ENCODE data around the gene ADCY5.

Gene ADCY5

DNA sequence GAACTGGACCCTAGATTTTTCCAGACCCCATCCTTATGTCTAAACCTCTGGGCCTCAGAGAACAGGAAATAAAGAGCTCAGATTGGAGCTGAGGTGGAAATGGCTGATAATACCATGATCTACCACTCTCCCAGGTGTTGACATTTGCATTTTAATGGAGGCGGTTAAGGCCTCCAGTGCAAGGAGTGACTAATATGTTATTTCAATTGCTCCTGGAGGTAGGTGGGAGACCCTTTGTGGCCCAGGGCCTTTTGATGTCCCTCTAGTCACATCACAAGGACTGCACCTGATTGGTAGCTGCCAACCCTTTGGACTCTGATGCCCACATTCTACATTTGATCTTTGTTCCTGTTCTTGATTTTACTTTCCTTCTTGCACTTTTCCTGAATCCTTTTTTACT, 9.0 kb upstream of the ADCY5 start:
- no peak for DNase-seq

DNA sequence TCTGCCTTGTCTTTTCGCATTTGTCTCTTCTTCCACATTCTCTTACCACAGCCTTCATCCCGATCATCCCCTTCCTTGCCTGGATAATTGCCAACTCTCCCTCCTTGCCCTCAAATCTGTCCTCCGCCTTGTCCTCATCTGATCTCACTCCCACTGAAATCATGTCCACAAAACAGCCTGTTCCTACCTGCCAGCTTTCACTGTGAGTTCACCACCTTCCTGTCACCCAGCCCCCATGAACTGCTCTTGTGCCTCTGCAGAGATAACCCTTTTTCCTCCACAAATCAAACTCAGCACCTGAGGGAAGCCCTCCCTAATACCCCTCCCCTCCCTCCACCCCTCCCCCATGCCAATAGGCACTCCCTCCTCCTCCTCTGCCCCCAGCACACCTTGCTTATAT, 4.8 kb upstream of the ADCY5 start:
- no peak for DNase-seq

DNA sequence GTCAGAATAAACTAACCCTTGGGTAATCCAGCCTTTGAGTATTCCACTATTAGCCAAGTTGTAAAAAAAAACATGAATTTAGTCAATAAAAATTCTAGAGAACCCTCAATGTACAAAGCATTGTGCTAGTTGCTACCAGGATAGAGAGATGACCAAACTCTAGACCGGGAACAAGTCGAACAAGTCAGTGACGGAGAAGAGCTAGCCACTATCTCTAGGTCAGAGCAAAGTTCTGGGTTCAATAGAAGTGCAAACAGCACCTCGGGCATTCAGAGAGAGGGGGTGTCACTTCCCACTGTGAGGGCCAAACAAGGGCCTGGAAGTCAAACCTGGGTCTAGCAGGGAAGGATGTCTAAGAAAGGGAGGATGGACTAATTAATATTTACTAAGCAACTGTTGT, 2.3 kb upstream of the ADCY5 start:
- no peak for DNase-seq

DNA sequence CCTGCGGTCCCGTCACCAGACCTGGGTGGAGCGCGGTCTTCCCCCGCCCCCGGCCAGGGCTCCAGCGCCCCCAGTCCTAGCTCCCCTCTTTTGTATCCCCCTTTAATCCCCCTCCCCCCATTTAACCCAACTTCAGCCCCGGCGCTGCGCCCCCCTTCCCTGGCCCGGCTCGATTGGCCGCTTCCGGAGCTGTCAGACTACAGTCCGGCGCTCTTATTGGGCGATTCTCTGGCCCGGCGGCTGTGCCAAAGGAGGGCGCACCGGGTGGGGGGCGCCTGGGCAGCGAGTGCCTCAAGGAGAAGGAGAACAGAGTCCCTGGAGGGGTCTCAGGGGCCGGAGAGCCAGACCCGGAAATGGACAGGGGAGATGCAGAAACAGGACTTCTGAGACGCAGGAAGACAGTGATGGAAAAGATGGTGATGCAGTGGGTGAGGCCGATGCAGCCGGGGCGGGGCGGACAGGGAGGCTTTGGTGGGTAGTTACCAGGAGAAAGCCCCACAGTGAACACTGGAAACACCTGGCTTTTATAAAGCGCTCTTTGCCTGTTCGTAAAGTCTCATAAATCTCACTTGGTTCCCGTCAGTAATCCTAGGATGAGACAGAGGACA, 1.2 kb upstream of the ADCY5 start:
- no peak for DNase-seq

DNA sequence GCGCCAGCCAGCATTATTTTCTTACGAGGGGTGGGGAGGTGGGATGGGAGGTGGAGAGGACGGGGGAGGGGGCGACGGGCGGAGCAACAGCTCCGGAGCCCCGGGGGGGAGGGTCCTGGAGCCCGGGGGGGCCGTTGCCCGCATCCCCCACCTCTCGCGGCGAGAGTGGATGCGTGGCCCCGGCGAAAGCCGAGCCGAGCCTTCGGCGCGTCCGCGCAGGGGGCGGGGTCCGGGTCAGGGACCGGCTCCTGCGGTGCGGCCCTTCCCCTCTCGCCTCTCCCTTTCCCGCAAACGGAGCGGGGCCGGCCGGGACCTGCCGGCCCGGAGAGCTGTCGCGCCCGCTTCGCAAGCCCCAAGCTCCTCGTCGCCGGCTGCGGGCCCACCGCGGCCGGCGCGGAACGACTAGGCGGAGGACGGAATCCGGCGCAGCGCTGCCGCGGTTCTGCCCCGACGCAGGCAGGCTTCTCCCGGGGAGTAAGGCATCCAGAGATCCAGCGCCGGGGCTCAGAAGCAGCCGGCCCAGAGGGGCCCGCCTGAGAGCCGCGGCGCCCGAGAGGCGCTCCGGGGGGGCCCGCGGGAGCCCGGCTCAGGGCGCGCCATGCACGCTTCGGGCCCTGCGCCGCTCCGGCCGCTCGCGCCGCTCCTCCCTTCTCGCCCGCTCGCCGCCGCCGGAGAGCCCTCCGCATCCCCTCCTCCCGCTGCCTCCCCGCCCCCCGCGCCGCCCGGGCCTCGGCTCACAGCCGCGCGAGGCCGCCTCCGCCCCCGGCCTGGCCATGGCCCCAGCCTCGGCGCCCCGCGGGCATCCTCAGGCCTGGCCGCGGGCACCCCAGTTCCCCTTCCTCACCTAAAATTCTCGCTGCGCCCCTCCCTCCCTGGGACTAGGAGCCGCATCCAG, 459 bp upstream of the ADCY5 start:
- DNase-seq: no peak

DNA sequence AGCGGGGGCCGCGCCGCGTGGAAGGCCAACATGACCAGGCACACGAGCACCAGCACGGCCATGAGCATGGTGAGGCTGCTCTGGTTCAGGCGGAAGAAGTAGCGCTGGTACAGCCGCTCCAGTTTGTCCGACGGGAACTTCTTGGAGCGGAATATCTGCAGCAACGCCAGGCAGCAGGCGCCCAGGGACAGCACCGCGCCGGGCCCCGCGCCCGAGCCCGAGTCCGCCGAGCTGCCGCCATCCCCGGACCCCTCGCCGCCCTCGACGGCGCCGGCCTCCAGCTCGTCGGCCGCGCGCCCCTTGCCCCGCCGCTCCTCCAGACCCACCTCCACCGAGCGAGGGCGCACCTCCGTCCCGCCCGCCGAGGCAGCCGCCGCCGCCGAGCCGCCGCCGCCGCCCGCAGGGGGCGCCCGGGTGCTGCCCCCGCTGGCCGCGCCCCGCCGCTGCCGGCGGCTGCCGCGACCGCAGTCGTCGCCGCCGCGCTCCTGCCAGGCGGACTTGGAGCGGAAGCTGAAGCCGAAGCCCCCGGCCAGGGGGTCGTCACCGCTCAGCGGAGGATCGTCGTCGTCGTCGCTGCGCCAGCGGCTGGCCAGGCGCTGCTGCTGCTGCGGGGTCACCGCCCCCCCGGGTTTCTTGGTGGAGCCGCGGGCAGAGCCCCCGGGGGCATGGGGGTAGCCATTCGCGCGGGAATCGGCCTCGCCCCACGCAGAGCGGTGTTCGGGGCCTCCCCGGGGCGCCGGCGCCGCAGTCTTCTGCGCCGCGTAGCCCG, 957 bp downstream of the ADCY5 start:
- peak; percentile 25 for DNase-seq

DNA sequence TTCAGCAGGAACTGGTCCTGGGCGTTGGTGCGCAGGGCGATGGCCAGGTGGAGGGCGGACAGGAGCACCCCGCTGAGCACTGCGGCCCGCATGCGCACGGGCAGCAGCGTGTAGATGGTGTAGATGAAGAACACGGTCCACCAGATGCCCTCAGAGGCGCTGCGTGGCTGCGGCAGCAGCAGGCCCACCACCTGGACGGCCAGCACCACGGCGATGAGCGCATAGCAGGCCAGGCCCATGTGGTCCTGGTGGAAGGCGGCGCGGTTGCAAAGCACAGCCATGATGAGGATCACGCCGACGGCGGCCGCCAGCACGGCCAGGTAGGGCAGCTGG, 1.5 kb downstream of the ADCY5 start:
- DNase-seq: no peak

DNA sequence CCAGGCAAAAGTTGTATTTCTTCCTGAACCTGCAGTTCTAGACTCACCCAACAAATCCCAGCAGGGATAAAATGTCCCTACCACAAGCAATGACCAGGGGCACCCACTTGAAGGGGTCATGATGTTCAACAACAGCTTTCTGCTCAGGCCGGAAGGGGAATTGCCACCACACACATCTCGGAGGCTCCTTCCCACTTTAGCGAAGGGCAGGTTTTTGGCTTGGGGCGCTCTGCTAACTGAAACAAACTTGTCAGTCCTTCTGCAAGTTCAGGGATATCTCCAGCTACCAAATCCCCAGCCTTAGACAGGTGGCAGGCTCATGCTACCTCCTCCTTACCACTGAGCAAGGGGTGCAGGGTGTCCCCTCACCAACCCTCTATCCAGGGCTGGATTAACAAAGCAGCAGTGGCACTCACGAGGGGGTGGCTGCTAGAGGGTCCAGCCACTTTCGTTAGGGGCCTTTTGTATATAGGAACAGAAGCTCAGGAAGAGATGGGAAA, 2.2 kb downstream of the ADCY5 start:
- no peak for DNase-seq

DNA sequence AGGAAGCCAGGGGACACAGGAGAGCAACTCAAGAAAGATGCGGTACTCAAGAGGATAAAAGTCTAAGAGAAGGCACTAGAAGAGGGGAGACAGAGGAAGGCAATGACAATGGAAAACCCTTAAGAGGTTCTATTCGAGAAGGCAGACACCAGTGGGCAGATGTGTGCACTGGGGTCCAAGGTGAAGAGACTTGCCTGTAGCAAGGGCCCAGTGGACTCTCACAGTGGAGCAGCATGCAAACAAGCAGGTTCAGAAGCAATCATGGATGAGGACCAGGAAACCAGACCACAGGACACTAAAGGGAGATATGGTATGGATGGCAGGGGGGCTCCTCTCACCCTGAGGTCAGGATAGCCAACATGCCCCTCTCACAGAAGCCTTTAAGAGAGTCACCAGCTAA, 2.7 kb downstream of the ADCY5 start:
- DNase-seq: no peak

DNA sequence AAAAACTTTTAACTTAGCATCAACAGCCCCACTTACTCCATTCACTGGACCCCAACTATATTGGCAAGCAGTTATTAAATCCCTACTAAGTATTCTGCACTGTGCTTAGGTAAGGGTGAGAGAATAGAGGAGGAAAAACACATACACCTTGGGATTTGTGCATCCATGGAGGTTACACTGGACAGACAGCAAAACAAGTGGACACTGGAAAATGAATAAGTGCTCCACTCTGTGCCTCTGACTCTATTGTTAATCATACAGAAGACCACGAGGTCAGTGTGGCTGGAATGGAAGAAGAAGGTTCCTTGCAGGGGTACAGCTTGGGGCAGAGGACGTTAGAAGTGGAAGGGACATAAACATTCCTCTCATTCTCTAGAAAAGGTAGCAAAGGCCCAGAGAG, 3.2 kb downstream of the ADCY5 start:
- DNase-seq: no peak

DNA sequence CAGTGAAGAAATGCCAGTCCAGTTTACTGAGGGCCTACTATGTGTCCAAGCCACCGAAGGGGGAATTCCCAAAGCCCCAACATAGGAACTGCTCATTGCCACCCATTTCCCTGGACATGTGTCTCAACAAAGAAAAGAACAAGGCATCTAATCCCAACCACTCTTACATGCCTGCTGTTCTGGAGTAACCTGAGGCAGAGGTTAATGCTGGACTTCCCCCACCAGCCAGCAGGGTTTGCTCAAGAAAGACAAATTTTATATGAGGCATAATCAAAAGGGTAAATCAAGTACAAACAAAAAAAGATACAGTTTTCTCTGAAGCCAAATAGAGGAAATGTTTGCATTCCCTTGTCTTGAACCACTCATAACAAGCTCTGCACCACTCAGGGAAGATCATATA, 4.1 kb downstream of the ADCY5 start:
- no peak for DNase-seq

DNA sequence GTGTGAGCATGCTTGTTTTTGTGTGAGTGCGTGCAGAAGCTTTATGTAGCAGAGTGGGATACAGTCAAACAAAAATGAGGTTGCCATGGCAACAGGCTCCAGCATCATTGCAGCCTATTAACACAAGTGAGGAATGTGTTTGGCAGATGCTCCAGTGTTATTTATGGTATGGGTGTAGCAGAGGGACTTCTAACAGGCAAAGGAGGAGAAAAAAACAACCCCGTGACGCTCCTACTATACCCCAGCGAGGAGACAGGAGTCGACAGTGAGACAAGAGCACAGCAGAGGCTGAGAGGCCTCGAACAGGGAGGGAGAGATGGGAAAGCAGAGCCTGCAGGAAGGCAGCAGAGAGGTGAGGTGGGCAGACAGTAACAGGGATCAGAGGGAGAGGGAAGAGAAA, 4.9 kb downstream of the ADCY5 start:
- no peak for DNase-seq

DNA sequence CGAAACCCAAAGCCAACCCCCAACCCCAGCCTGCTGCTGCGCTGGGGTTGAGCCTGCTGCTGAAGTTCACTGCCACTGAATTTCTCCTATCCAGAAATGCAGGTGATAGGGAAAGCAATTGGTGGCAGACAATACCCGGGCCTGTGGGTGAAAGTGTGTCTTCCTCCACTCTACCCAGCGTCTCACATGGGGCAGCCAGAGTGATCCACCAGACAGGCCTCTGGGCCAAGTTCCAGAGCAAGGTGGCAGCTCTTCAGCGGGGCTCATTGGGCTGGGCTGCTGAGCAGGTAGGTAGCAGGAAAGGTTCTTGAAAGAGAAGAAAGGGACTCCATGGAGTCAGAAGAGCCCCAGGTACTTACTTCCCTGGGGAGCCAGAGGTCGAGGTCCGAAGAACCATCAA, 6.0 kb downstream of the ADCY5 start:
- DNase-seq: no peak

DNA sequence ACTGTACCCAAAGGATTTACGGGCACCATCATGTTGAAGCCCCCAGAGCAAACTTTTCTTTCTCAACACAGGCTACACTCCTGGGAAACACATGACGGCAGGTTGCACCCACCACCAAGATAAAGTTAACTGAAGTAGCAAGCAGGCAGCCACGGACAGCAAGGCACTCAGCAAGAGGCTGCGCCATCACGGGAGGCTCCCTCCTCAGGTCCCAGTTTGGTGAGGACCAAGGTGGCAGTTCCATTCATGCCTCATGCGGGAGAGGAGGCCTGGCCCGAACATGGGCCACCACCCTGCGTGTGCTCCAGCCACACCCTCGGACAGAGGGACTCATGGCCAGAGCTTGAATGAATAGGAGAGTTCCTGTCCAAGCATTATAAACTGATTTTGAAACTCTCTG, 6.8 kb downstream of the ADCY5 start:
- no peak for DNase-seq

DNA sequence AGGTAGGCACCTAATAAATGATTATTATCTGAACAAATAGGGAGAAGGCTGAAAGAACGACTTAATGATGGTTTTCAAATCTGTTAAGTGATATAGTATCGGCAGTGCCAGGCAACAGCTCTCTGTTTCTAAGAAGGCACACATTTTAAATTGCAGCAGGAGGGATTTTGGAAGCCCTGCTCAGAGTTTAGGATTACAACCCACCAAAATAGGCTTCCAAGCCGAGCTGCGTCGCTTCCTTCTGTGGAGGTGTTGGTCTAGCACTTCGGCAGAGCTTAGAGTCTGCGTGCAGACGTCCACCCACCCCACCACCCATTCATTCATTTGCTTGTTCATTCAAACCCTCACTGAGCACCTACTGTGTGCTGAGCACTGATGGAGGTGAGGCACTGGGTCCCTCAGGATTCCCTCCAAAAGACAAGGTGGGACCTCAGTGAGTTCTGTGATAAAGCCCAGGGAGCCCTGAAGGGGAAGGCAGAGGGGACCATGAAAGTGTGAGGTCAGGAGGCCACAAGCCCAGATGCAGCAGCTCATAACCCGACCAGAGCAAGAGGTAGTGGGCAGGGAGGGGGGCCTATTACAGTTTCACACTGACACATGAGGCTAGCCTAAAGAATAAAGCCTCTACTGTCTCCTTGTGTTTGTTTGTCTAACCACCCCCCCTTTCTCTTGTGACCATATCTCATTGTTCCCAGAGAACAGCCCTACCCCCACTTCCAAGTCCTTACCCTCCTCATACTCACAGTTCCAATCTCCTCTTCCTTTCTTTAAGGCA, 8.9 kb downstream of the ADCY5 start:
- no peak for DNase-seq

DNA sequence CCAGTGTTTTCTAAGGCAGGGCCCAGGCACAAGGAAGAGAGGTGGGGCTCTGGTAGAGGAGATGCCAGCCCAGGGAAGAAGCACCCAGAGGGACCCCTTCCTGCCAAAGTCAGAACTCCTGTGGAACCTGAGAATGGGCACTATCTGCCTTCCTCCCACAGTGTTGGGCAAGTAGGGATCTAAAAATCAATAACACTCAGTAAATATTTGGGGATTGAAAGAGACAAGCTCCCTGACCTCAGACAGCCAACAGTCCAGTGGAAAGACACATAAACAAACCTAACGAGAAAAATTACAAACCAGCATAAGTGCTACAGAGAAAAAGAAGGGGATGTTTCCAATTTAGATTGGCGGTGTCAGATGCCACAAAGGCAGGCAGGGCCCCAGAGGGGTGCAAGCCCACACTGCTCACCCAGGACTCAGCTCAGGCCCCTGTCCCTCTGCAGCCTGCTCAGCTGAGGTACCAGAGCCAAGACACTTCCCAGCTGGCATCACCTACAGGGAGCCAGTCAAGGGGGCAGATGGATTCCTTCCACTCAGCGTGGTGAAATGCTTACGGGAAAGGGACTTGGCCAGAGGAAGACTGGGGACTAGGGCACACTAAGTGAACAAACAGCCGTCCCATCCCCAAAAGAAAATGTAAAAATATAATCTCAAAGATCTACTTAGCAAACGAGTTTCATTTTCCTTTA, 15.9 kb downstream of the ADCY5 start:
- DNase-seq: no peak

DNA sequence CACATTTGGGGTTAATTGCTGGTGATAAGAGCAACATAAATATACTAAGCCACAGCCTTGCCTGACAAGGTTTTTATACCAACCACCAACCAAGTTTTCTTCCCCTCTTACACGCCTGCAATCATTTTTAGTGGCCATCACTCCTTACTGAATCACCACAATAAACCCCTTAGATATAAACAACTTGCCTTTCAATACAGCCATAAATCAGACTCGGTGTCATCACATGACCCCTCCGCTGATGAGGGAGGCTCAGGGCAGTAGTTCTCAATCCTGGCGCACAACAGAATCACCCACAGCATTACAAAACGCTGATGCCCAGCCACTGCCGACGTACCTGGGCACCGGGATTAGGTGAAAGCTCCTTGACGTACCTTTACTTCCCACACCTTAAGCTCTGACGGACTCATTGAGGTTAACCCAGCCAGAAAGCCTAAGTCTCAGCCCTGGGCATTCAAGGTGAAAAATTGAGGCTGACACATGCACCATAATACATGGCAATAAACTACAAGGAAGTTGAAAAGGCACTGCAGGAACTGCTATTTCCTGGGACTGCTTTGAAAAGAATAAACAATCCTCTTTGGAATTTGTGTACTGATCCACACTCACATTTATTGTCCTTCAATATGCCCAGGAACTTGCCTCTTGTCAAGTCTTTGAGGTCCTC, 17.1 kb downstream of the ADCY5 start:
- DNase-seq: no peak

DNA sequence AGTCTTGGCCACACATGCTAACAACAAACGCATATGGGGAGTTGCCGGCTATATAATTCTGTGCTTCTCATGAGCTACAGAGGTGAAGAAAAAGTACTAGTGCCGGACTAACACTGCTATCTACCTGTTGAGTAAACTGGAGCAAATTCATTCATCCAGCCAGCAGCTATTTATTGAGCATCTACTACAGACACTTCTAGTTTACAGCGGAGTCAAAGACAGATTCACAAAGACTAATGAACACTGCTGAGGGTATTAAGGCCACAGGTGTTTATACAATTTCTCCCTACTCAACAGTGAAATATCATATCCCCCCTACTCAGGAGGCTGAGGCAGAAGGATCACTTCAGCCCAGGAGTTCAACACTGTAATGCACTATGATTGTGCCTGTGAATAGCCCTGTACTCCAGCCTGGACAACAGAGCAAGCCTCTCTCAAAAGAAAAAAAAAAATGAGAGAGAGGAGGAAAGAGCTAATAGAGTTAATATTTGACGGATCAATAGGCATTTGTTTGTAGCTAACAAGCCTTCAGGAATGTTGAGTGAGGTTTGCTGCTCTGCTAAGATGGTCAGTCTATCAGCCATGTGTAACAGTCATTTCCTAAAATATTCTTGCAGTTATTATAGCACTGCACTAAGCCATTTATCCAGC, 17.8 kb downstream of the ADCY5 start:
- no peak for DNase-seq

DNA sequence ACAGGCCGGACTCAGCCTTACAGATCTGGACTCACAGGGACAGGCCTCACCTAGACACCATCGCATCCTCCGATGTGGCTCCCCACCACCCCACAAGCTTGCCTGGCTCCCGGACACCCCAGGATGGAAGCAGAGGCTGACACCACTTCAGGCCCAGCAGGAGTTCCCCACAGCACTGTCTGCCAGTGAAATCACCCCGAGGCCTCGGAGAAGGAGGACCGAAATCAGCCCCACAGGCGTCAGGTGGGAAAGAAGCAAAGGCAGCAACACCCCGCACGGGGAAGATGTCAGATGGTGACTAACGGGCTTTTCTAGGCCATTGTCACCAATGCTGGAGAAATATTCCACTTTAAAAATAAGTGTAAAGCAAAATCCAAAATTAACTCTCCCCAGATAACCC, 18.6 kb downstream of the ADCY5 start:
- DNase-seq: no peak

DNA sequence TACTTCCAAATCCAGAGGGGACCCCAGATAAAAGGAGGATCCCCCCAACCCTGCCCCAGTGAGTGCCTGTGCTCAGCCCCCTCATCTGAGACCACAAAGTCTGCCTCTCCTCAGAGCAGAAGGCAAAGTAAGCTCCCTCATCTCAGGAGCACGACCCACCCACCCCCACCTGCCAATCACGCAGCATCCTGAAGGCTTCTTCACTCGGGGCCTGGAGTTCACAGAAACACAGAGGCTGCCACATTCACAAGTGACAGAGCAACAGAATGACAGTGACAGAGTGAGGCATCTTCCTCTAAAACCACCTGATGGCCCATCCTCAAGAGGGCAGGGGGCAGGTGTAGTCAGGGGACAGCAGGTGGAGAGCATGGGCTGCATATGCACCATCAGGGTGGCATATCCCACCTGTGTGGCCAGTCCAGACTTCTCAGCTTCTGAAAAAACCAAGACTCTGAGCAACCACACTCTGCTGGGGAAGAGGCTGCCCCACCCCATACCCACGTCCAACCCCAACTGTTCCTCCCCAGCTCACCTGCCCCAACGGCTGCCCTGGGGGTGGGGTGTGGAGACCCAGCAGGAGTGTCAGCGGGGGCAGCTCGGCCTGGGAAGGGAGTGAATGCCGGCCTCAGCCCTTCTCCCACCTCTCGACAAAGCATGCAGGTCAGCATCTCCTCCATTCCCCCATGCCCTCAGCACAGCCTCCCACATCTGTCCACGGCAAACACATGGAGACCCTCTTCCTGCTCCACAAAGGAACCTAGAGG, 19.3 kb downstream of the ADCY5 start:
- DNase-seq: no peak

All from CD4-positive, alpha-beta T cell treated with Interferon gamma for 1 hour (primary cell).